Neural cell (in vitro differentiated cells): ENCODE results near the gene SPOCD1.

Experiments used
- EZH2 ChIP-seq: fragments of 200-600, 300-800 bp; shearing (Covaris generic), sonication (generic); IDR thresholded peaks from 2 replicates; pipeline ENCODE4 v1.6.1; 2014; ENCODE audit warnings: antibody characterized with exemption, low read length, borderline replicate concordance, mild to moderate bottlenecking; ENCODE audit not compliant: insufficient read depth, poor library complexity, severe bottlenecking
- POLR2AphosphoS5 ChIP-seq: IDR thresholded peaks from 2 replicates; pipeline ENCODE4 v1.6.1; 2012
- RAD21 ChIP-seq: fragments of 450-650 bp; conservative IDR thresholded peaks from 2 replicates; pipeline ENCODE4 v1.6.1; 2014; ENCODE audit warnings: antibody characterized with exemption, mild to moderate bottlenecking, moderate library complexity
- REST ChIP-seq: IDR thresholded peaks from 2 replicates; pipeline ENCODE4 v1.6.1; 2012; ENCODE audit warnings: borderline replicate concordance
- TAF1 ChIP-seq: IDR thresholded peaks from 2 replicates; pipeline ENCODE4 v1.6.1; 2012; ENCODE audit warnings: low read depth
- TF ChIP-seq, protein P1 (sequence below): fragments of 450-650 bp; IDR thresholded peaks from 2 replicates; pipeline ENCODE4 v1.5.1; 2014; ENCODE audit warnings: antibody characterized with exemption, mild to moderate bottlenecking, moderate library complexity; ENCODE audit not compliant: poor library complexity, severe bottlenecking

- TF ChIP-seq REST = no peak
- TF ChIP-seq TAF1 = no peak
- TF ChIP-seq EZH2 = no peak
- no peak for TF ChIP-seq POLR2AphosphoS5
- TF ChIP-seq, protein P1, sequence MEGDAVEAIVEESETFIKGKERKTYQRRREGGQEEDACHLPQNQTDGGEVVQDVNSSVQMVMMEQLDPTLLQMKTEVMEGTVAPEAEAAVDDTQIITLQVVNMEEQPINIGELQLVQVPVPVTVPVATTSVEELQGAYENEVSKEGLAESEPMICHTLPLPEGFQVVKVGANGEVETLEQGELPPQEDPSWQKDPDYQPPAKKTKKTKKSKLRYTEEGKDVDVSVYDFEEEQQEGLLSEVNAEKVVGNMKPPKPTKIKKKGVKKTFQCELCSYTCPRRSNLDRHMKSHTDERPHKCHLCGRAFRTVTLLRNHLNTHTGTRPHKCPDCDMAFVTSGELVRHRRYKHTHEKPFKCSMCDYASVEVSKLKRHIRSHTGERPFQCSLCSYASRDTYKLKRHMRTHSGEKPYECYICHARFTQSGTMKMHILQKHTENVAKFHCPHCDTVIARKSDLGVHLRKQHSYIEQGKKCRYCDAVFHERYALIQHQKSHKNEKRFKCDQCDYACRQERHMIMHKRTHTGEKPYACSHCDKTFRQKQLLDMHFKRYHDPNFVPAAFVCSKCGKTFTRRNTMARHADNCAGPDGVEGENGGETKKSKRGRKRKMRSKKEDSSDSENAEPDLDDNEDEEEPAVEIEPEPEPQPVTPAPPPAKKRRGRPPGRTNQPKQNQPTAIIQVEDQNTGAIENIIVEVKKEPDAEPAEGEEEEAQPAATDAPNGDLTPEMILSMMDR = no peak
- TF ChIP-seq RAD21 = no peak
These were observed 40.4 kb downstream of the SPOCD1 start for GRCh38 chr1:31775210-31775999.
